Stomach (tissue), 9 donors: Measurements from ENCODE around the gene KCNA2. TPM values are rescaled to one million over a fixed set of nuclear protein-coding genes. Genes with fewer than 3 reads are reported as not detected.

Experiments
- DNase-seq, 2 donors: peaks; one replicate each; pipeline versions ENCODE4 v3.0.0 to v3.0.0-alpha.2; 2013 to 2019
- H3K27ac ChIP-seq, 5 donors: fragments of 200-600 bp in 4 of 5; sonication (generic) in 4 of 5; one replicate each; pipeline ENCODE4 v1.5.1; 2013 to 2019; ENCODE audit warnings: mild to moderate bottlenecking in 1 of 5, moderate library complexity in 1 of 5
- H3K27me3 ChIP-seq, 3 donors: fragments of 200-600 bp; sonication (generic); one replicate each; pipeline ENCODE4 v1.5.1; 2017 to 2019; ENCODE audit warnings: mixed run types in 1 of 3
- H3K36me3 ChIP-seq, 4 donors: fragments of 200-600 bp; sonication (generic); 1 replicate in 3 of 4; 2 replicates in 1 of 4; pipeline ENCODE4 v1.5.1; 2016 to 2019
- H3K4me1 ChIP-seq, 4 donors: fragments of 200-600 bp; sonication (generic); one replicate each; pipeline ENCODE4 v1.5.1; 2016 to 2019
- H3K4me3 ChIP-seq, 4 donors: fragments of 200-600 bp; sonication (generic) in 3 of 4; one replicate each; pipeline ENCODE4 v1.5.1; 2016 to 2019; ENCODE audit warnings: mild to moderate bottlenecking in 1 of 4
- H3K9me3 ChIP-seq, 4 donors: fragments of 200-600 bp; sonication (generic); one replicate each; pipeline ENCODE4 v1.5.1; 2016 to 2019
- EP300 ChIP-seq: sonication (generic); formaldehyde crosslinking; IDR thresholded peaks from one replicate; pipeline ENCODE4 v1.6.1; 2017; ENCODE audit warnings: antibody characterized with exemption
- POLR2A ChIP-seq, 4 donors: fragments of 450-650 bp; IDR thresholded peaks; one replicate each; pipeline ENCODE4 v1.6.1; 2016; ENCODE audit warnings: antibody characterized with exemption in 4 of 4, control low read depth in 2 of 4, mild to moderate bottlenecking in 1 of 4, moderate library complexity in 1 of 4
- POLR2AphosphoS5 ChIP-seq, 3 donors: sonication (generic); formaldehyde crosslinking; IDR thresholded peaks; one replicate each; pipeline ENCODE4 v1.6.1; 2016; ENCODE audit warnings: antibody characterized with exemption in 3 of 3
- whole genome bisulfite sequencing, 5 donors: extraction: QIAGEN DNeasy Blood & Tissue Kit in 3 of 5; methylation state at CpG; one replicate each; pipeline versions ENCODE4 v1.1.5 to v1.1.7; 2013 to 2018; 5-methylcytosine and 5-hydroxymethylcytosine counted together
- intact Hi-C: fragments of 100-400 bp; cut with DNase I; formaldehyde crosslinking; loops from one replicate; pipeline ENCODE4 v1.15.1; 2023; ENCODE audit warnings: low total_unique reads
- polyA plus RNA-seq, 3 donors: library from polyadenylated mRNA; stranded (reverse); fragments of 200-250 nt; gene quantifications; one replicate each; pipeline ENCODE4 v1.2.3, GENCODE V29; 2013
- total RNA-seq, 5 donors: library from RNA; depleted of rRNA; stranded (reverse); fragments of >200 nt; gene quantifications; one replicate each; pipeline versions ENCODE4 v1.1.0 to v1.2.3, GENCODE V29; 2014 to 2016
- TF ChIP-seq, protein P1 (sequence below), 7 experiments: fragments of 450-650 bp in 4 of 7; fragments of 200-600 bp in 3 of 7; sonication (generic) in 3 of 7; IDR thresholded peaks; one replicate each; pipeline ENCODE4 v1.5.1; 2016 to 2019; ENCODE audit warnings: antibody characterized with exemption in 7 of 7, control low read depth in 2 of 7, mild to moderate bottlenecking in 1 of 7
- donor health status: healthy with polysubstance abuse.
- donor health status: Bipolar disorder and iron deficiency.
- donor health status: healthy.

KCNA2 gene
- total and polyA plus RNA-seq, 8 donors = under 0.01 to 42.0 (median 0.87) TPM; not detected in 3

GRCh38 chr1:110610084-110610483, 3.9 kb upstream of the KCNA2 start:
- H3K27ac ChIP-seq = no peak overlapping the region
- no peak for TF ChIP-seq POLR2A (IDR thresholded peaks at IDR 0.05)
- TF ChIP-seq, protein P1, sequence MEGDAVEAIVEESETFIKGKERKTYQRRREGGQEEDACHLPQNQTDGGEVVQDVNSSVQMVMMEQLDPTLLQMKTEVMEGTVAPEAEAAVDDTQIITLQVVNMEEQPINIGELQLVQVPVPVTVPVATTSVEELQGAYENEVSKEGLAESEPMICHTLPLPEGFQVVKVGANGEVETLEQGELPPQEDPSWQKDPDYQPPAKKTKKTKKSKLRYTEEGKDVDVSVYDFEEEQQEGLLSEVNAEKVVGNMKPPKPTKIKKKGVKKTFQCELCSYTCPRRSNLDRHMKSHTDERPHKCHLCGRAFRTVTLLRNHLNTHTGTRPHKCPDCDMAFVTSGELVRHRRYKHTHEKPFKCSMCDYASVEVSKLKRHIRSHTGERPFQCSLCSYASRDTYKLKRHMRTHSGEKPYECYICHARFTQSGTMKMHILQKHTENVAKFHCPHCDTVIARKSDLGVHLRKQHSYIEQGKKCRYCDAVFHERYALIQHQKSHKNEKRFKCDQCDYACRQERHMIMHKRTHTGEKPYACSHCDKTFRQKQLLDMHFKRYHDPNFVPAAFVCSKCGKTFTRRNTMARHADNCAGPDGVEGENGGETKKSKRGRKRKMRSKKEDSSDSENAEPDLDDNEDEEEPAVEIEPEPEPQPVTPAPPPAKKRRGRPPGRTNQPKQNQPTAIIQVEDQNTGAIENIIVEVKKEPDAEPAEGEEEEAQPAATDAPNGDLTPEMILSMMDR (IDR thresholded peaks at IDR 0.05) = no peak
- TF ChIP-seq POLR2AphosphoS5 (IDR thresholded peaks at IDR 0.05) = no peak
- no peak for TF ChIP-seq EP300
- H3K27me3 ChIP-seq = peaks cover 0 to 87% (median 43%) of the 10 kb centered on the region in 3 donors
- H3K9me3 ChIP-seq = no peaks in the 10 kb centered on the region
- no peaks in the 10 kb centered on the region for H3K36me3 ChIP-seq
- no peak overlapping the region for H3K4me3 ChIP-seq
- DNase-seq = no peak
- peaks cover 23 to 29% (median 26%) of the 10 kb centered on the region in 4 donors for H3K4me1 ChIP-seq
- intact Hi-C loops = loop anchor here (5.0 to 10.0 kb wide), 2 partner anchors 53 to 175 kb away; no protein-coding TSS in a partner anchor

GRCh38 chr1:110608247-110608646, 2.1 kb upstream of the KCNA2 start:
- H3K9me3 ChIP-seq = no peaks in the 10 kb centered on the region
- H3K4me1 ChIP-seq = peaks cover 23 to 31% (median 26%) of the 10 kb centered on the region in 4 donors
- H3K4me3 ChIP-seq = no peak overlapping the region
- no peak for TF ChIP-seq POLR2A (IDR thresholded peaks at IDR 0.05)
- TF ChIP-seq POLR2AphosphoS5 (IDR thresholded peaks at IDR 0.05) = no peak
- no peak for TF ChIP-seq EP300
- TF ChIP-seq, protein P1 (IDR thresholded peaks at IDR 0.05) = no peak
- H3K36me3 ChIP-seq = no peaks in the 10 kb centered on the region
- intact Hi-C loops = no loop called here
- peaks cover 0 to 88% (median 50%) of the 10 kb centered on the region in 3 donors for H3K27me3 ChIP-seq
- 20 to 35% (median 28%) methylated on average over 3 to 13 of the region's 13 CpGs for WGBS, 5 donors
- no peak for DNase-seq
- no peak overlapping the region for H3K27ac ChIP-seq

- Histone ChIP-seq H3K36me3 (no peaks in the 10 kb centered on the region), H3K9me3 (no peaks in the 10 kb centered on the region), H3K27ac (peak overlapping the region in 1 of 5 donors; percentile 75), H3K4me1 (peaks cover 23 to 31% (median 26%) of the 10 kb centered on the region in 4 donors), H3K27me3 (peaks cover 0 to 83% (median 47%) of the 10 kb centered on the region in 3 donors), H3K4me3 (peak overlapping the region; percentile 54 to 69 (median 62))
- DNase-seq = peak in 1 of 2 donors; percentile 21
- intact Hi-C loops = no loop called here
- TF ChIP-seq EP300 (no peak), POLR2A (IDR thresholded peaks at IDR 0.05) (no peak), POLR2AphosphoS5 (IDR thresholded peaks at IDR 0.05) (no peak)
- TF ChIP-seq, protein P1 (IDR thresholded peaks at IDR 0.05) = no peak
- WGBS, 5 donors = 4 to 11% (median 5%) methylated on average over 15 to 28 of the region's 28 CpGs
These were observed 1.5 kb upstream of the KCNA2 start for GRCh38 chr1:110607536-110608230.

DNA sequence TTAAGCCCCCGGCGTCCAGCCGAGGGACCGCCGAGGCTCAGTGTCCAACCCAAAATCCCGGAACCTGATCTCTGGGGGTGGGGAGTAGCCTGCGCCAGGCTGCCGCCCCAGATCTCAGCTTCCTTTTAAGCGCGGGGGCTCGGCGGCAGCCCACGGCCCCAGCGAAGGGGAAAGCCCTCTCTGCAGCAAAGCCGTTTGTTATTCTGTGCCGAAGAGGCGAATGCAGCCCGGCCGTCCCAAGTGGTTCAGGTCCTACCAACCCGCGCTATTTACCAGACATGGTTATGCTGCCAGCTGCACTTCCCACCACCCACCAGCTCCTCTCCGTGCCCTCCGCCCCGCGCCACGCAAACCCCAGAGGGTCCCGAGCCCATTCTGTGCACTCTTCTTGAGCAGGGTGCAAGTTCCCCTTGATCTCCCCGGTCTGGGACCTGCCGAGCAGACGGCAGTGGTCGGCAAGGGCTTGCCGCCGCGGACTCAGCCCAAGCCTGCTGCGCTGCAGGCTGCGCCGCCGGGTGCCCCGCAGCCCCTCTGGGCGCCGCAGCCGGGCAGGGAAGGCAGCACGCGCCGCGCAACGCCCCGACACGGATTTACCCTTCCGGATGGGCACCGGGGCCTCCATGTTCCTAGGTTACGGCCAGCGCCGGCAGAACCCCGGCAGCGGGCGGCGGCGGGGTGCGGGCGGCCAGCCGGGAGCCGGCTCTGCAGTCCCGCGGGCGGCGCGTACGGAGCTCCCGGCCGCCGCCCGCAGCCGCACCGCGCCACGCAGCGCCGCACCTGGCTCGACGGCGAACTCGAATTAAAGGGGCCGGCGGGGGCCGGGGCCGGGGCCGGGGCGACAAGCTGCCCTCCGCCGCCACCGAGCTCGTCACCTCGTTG, 738 bp upstream of the KCNA2 start:
- Histone ChIP-seq H3K27ac (peak overlapping the region in 3 of 5 donors; percentile 20 to 75 (median 53)), H3K9me3 (no peaks in the 10 kb centered on the region), H3K4me1 (peaks cover 23 to 31% (median 26%) of the 10 kb centered on the region in 4 donors), H3K4me3 (peak overlapping the region; percentile 54 to 69 (median 62)), H3K27me3 (peaks cover 0 to 81% (median 45%) of the 10 kb centered on the region in 3 donors), H3K36me3 (no peaks in the 10 kb centered on the region)
- 1% methylated on average over 27 to 94 of the region's 94 CpGs for WGBS, 5 donors
- TF ChIP-seq POLR2A (IDR thresholded peaks at IDR 0.05) = no peak
- TF ChIP-seq, protein P1 (IDR thresholded peaks at IDR 0.05) = no peak
- no peak for TF ChIP-seq POLR2AphosphoS5 (IDR thresholded peaks at IDR 0.05)
- DNase-seq = peak in 1 of 2 donors; percentile 50
- intact Hi-C loops = no loop called here
